Upper lobe of left lung (tissue), 4 donors: ENCODE results near the gene GVQW3.

Experiments used
- CTCF ChIP-seq, 6 experiments: fragments of 450-650 bp in 4 of 6; fragments of 200-600 bp in 2 of 6; sonication (generic) in 2 of 6; IDR thresholded peaks; one replicate each; pipeline ENCODE4 v1.5.1; 2016 to 2019; ENCODE audit warnings: antibody characterized with exemption in 6 of 6
- POLR2AphosphoS5 ChIP-seq, 2 donors: sonication (generic); formaldehyde crosslinking; IDR thresholded peaks; one replicate each; pipeline ENCODE4 v1.5.1; 2017; ENCODE audit warnings: antibody characterized with exemption in 2 of 2

GRCh38 chr11:76410851-76411357 lies 29.8 kb downstream of the GVQW3 start:
- TF ChIP-seq CTCF (IDR thresholded peaks at IDR 0.05) (no peak), POLR2AphosphoS5 (IDR thresholded peaks at IDR 0.05) (no peak)
